ENCODE measurements around the gene SNX1.

Gene SNX1

DNA sequence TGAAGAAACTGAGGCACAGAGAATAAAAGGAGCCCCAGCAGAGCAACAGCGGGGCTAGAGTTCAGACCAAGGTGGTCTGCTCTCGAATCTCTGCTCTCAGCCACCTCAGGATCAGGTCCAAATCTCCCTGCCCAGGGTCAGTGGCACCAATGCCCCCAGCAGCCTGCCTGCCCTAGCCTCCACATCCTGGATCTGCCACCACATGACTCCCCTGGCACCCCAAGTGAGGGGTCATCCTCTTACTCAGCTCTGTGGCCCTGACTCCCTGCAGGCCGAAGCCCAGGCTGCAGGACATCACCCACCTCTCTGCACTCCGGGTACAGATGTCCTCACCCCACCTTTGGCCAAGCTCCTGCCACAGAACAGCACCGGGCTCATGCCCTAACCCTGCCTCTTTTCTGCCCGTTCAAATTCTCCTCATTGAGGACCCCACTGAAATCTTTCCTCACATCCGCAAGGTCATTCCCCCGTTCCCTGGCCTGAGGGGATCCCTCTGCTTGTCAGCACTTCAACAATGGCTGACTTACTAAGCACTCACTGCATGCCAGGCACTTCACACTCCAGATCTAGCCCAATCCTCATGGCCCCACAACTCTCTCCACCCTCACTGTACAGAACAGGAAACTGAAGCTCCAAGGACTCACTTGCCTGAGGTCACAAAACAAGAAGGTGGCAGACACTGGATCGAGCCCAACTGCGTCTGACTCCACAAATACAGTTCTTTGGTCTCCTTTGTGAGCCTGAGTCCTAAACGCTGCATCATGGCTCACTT is 62.8 kb downstream of the SNX1 start:
- H3K27ac ChIP-seq (ENCODE audit: low read depth, low read length) = no peak overlapping the region
- H3K4me3 ChIP-seq (ENCODE audit: low read depth, low read length) = no peak overlapping the region
- H3K4me1 ChIP-seq (ENCODE audit: control insufficient read depth, insufficient read depth, low read length) = peaks cover 11% of the 10 kb centered on the region
- no peak overlapping the region for H3K9ac ChIP-seq (ENCODE audit: low read length)
- no peaks in the 10 kb centered on the region for H3K27me3 ChIP-seq (ENCODE audit: control insufficient read depth, insufficient read depth, low read length)
- peaks cover 73% of the 10 kb centered on the region for H3K36me3 ChIP-seq (ENCODE audit: control insufficient read depth, insufficient read depth, low read length)
- H3K9me3 ChIP-seq (ENCODE audit: control insufficient read depth, insufficient read depth, low read depth, low read length) = no peaks in the 10 kb centered on the region

DNA sequence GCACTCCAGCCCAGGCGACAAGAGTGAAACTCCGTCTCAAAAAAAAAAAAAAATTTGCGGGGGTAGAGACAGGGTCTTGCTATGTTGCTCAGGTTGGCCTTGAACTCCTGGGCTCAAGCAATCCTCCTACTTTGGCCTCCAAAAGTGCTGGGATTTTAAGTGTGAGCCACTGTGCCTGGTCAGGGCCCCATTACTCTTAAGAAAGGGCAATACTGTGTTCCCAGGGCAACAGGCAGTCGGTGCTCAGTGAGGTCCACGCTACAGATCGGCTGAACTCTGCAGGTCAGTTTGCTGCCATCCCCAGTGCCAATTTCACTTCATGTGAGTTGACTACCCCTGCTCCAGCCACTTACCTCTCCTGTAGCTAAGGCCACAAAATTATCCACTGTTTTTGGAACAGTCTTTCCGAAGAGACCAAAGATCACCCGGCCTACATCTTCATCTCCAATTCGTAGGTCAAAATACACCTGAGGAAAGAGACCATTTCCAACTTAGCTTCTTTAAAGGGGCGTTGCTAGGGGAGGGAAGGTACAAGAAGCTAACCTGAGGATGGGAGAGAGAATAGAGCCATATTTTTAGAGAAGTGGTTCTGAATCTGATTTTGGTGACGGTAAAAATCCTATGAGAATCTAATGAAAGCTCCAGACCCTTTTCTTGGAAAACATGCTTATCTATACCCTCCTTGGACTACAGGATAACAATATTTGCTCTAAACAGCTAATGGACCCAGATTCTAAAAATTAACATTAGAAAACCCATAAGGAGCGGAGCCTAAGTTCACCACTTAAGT is 66.1 kb downstream of the SNX1 start:
- no peaks in the 10 kb centered on the region for H3K9me3 ChIP-seq (ENCODE audit: control insufficient read depth, insufficient read depth, low read depth, low read length)
- no peaks in the 10 kb centered on the region for H3K27me3 ChIP-seq (ENCODE audit: control insufficient read depth, insufficient read depth, low read length)
- H3K36me3 ChIP-seq (ENCODE audit: control insufficient read depth, insufficient read depth, low read length) = peaks cover 47% of the 10 kb centered on the region
- H3K9ac ChIP-seq (ENCODE audit: low read length) = peak overlapping the region; percentile 99
- peaks cover 15% of the 10 kb centered on the region for H3K4me1 ChIP-seq (ENCODE audit: control insufficient read depth, insufficient read depth, low read length)
- peak overlapping the region; percentile 91 for H3K27ac ChIP-seq (ENCODE audit: low read depth, low read length)
- H3K4me3 ChIP-seq (ENCODE audit: low read depth, low read length) = peak overlapping the region; percentile 98

DNA sequence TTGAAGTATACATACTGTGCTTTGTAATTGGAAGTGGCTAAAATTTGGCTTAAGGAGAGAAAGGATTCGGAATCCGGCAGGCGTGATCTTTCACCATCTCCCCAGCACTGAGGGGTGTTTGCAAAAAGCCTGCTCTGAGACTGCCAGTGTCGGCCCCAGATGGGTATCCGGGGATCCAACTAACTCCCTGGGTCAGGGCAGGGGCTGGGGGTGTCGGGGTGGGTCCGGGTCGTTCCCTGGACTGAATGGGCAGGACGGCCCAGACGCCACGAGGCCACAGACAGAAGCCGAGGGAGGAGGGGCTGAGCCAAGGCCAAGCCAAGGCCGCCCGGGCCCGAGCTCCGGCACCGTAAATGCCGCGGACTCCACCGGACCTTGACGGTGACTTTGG is 66.7 kb downstream of the SNX1 start:
- no peaks in the 10 kb centered on the region for H3K9me3 ChIP-seq (ENCODE audit: control insufficient read depth, insufficient read depth, low read depth, low read length)
- H3K9ac ChIP-seq (ENCODE audit: low read length) = peak overlapping the region; percentile 99
- H3K27me3 ChIP-seq (ENCODE audit: control insufficient read depth, insufficient read depth, low read length) = no peaks in the 10 kb centered on the region
- peaks cover 41% of the 10 kb centered on the region for H3K36me3 ChIP-seq (ENCODE audit: control insufficient read depth, insufficient read depth, low read length)
- peak overlapping the region; percentile 91 for H3K27ac ChIP-seq (ENCODE audit: low read depth, low read length)
- H3K4me3 ChIP-seq (ENCODE audit: low read depth, low read length) = peak overlapping the region; percentile 98
- peaks cover 15% of the 10 kb centered on the region for H3K4me1 ChIP-seq (ENCODE audit: control insufficient read depth, insufficient read depth, low read length)

DNA sequence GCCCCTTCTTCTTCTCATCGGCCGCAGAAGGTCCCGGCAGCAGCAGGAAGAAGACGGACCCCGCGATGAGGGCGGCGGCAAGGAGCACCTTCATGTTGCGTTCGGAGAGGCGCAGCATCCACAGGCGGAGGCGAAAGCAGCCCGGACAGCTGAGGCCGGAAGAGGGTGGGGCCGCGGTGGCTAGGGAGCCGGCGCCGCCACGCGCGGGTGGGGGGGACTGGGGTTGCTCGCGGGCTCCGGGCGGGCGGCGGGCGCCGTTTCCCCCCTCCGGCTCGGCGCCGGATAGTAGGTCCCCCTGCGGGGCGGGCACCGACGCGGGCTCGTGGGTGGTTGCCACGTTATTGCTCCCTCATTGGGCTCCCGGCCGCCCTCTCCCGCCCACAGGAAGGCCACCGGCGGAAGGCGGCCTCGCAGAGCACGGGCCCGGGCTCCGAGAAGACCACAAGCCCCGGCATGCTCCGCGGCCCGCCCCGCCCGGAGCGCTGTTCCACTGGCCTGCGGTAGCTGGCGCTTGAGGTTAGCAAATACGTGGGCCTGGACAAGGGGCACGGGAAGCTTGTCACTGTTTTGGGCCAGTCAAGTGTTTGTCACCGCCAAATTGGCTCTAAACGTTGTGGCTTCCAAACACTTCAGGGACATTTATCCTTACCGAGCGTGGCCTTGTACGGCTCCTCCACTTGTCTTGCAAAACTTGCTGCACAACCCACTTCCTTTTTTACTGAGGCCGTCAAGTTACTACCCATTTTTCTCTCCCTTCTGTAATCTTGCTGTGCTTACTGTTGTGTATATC is 67.3 kb downstream of the SNX1 start, which contains the start of gene PPIB:
Gene PPIB, minus strand, starts transcription at position 154 of the 790 bp plus-strand sequence. Its CDS starts 36 bp downstream, at position 118.
- peak within 1 kb of the TSS; percentile 91 for H3K27ac ChIP-seq (ENCODE audit: low read depth, low read length)
- H3K27me3 ChIP-seq (ENCODE audit: control insufficient read depth, insufficient read depth, low read length) = no peaks in the 10 kb centered on the region
- peaks cover 15% of the 10 kb centered on the region for H3K4me1 ChIP-seq (ENCODE audit: control insufficient read depth, insufficient read depth, low read length)

DNA sequence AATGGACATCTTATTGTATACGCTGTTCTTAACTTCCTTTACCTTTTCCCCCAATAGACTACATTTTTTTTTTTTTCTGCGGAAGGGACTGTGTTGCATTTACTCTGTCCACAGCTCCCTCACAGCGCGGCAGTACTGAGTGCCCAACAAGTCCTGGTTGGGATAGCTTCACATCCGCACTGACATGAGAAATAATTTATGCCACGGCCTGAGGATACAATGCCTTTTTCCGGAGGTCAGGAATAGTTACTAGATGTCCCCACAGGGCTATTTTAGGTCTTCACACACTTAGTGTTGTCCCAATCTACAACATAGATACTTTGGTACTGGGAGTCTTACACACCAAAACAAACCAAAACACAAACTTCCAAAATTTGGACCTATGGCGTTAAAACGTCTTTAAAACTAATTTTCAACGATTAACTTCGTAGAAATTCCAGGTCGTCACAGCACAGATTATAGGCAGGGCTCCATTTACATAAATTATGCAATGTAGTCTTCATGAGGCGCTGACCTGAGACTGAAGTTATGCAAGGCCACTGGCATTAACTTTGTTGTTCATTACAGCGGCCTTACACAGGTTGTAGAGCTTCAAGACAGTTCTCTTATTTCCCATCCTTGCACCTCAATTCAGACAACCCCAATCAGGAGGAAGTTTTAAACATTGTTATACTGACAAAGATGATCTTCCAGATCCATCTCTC is 68.0 kb downstream of the SNX1 start:
- H3K27me3 ChIP-seq (ENCODE audit: control insufficient read depth, insufficient read depth, low read length) = no peaks in the 10 kb centered on the region
- peaks cover 15% of the 10 kb centered on the region for H3K4me1 ChIP-seq (ENCODE audit: control insufficient read depth, insufficient read depth, low read length)
- no peaks in the 10 kb centered on the region for H3K9me3 ChIP-seq (ENCODE audit: control insufficient read depth, insufficient read depth, low read depth, low read length)
- H3K27ac ChIP-seq (ENCODE audit: low read depth, low read length) = no peak overlapping the region
- peaks cover 28% of the 10 kb centered on the region for H3K36me3 ChIP-seq (ENCODE audit: control insufficient read depth, insufficient read depth, low read length)
- H3K9ac ChIP-seq (ENCODE audit: low read length) = peak overlapping the region; percentile 48
- peak overlapping the region; percentile 98 for H3K4me3 ChIP-seq (ENCODE audit: low read depth, low read length)

More for the DNA sequence above, 67.3 kb downstream of the SNX1 start, which contains the start of gene PPIB:
- peak within 1 kb of the TSS; percentile 98 for H3K4me3 ChIP-seq (ENCODE audit: low read depth, low read length)
- H3K9me3 ChIP-seq (ENCODE audit: control insufficient read depth, insufficient read depth, low read depth, low read length) = no peaks in the 10 kb centered on the region
- H3K36me3 ChIP-seq (ENCODE audit: control insufficient read depth, insufficient read depth, low read length) = peaks cover 36% of the 10 kb centered on the region
- peak within 1 kb of the TSS; percentile 99 for H3K9ac ChIP-seq (ENCODE audit: low read length)

DNA sequence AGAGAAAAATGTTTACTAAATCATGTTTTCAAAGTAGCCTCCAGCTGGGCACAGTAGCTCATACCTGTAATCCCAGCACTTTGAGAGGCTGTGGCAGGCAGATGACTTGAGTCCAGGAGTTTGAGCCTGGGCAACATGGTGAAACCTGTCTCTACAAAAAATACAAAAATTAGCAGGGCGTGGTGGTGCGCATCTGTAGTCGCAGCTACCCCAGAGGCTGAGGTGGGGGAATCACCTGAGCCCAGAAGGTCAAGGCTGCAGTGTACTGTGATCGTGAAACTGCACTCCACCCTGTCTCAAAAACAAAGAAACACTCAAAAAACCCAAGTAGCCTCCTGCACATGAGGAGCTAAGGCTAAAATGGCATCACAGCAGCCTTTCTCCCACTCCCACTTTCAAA is 68.7 kb downstream of the SNX1 start:
- Histone ChIP-seq H3K27ac (ENCODE audit: low read depth, low read length) (no peak overlapping the region), H3K9ac (ENCODE audit: low read length) (no peak overlapping the region)

DNA sequence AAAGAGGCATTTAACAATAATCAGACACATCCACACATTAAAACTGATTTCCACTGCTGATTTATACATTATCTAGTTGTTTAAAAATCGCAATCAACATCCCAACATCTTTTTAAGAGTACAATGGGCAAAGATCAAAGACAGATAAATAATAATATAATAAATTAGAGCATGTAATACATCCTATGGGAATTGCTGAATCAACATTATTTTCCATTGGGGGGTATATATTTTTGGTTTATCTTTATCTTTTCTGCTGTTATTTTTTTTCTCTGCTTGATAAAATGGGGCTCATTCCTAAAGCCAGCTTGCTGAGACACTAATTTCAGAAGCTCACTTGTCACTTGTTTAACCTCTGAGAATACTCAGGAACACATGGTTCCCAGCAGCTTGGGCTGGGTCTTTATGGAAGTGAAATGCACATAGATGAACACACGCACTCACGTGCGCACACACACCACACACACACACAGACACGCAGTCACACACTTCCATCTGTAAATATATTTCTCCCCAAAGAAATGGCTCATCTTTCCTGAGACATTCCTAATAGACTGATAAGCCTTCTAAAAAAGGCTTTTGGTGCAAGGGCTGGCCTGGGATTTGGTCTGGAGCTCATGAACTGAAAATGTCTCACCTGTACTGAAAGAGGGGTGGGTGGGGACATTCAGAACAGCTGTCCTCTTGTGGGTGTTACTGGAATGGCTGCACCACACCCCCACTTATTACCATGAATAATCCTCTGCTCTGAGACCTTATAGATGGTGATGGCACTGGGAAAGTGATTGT is 70.5 kb downstream of the SNX1 start:
- H3K9ac ChIP-seq (ENCODE audit: low read length) = no peak overlapping the region
- peaks cover 15% of the 10 kb centered on the region for H3K4me1 ChIP-seq (ENCODE audit: control insufficient read depth, insufficient read depth, low read length)
- H3K36me3 ChIP-seq (ENCODE audit: control insufficient read depth, insufficient read depth, low read length) = peaks cover 13% of the 10 kb centered on the region
- H3K9me3 ChIP-seq (ENCODE audit: control insufficient read depth, insufficient read depth, low read depth, low read length) = no peaks in the 10 kb centered on the region
- H3K27ac ChIP-seq (ENCODE audit: low read depth, low read length) = no peak overlapping the region
- no peaks in the 10 kb centered on the region for H3K27me3 ChIP-seq (ENCODE audit: control insufficient read depth, insufficient read depth, low read length)
- H3K4me3 ChIP-seq (ENCODE audit: low read depth, low read length) = no peak overlapping the region

More for the DNA sequence above, 68.7 kb downstream of the SNX1 start:
- Histone ChIP-seq H3K27me3 (ENCODE audit: control insufficient read depth, insufficient read depth, low read length) (no peaks in the 10 kb centered on the region), H3K9me3 (ENCODE audit: control insufficient read depth, insufficient read depth, low read depth, low read length) (no peaks in the 10 kb centered on the region), H3K36me3 (ENCODE audit: control insufficient read depth, insufficient read depth, low read length) (peaks cover 22% of the 10 kb centered on the region), H3K4me3 (ENCODE audit: low read depth, low read length) (no peak overlapping the region), H3K4me1 (ENCODE audit: control insufficient read depth, insufficient read depth, low read length) (peaks cover 15% of the 10 kb centered on the region)

DNA sequence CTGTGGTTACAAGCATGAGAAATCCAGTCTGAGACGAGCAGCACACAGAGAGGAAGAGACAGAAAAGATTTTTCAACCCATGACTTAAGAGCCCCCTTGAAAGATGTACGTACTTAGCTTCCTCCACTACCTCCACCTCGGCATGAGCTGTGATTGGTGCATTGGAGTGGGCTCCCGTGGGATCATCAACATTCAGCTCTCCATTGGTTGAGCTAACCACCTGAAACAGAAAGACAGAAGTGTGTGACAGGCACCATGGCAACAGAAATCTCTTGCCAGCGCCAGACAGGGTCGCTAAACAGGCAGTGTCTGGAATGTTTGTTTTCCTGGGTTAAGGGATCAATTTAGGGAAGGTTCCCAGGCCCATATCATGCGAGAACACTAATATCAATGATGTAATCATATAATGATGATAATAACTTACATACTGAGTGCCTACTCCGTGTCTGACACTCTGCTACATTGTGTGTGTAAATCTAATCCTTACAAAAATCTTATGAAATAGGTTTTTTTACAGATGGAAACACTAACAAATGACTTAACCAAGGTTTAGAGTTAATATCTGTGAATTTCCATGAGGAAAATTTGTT is 84.5 kb downstream of the SNX1 start:
- Histone ChIP-seq H3K36me3 (ENCODE audit: control insufficient read depth, insufficient read depth, low read length) (peaks cover 22% of the 10 kb centered on the region; the same call in 1 of the 2 replicates), H3K27ac (ENCODE audit: low read depth, low read length) (no peak overlapping the region), H3K9me3 (ENCODE audit: control insufficient read depth, insufficient read depth, low read depth, low read length) (no peaks in the 10 kb centered on the region), H3K4me3 (ENCODE audit: low read depth, low read length) (no peak overlapping the region), H3K9ac (ENCODE audit: low read length) (no peak overlapping the region), H3K4me1 (ENCODE audit: control insufficient read depth, insufficient read depth, low read length) (no peaks in the 10 kb centered on the region), H3K27me3 (ENCODE audit: control insufficient read depth, insufficient read depth, low read length) (no peaks in the 10 kb centered on the region)

DNA sequence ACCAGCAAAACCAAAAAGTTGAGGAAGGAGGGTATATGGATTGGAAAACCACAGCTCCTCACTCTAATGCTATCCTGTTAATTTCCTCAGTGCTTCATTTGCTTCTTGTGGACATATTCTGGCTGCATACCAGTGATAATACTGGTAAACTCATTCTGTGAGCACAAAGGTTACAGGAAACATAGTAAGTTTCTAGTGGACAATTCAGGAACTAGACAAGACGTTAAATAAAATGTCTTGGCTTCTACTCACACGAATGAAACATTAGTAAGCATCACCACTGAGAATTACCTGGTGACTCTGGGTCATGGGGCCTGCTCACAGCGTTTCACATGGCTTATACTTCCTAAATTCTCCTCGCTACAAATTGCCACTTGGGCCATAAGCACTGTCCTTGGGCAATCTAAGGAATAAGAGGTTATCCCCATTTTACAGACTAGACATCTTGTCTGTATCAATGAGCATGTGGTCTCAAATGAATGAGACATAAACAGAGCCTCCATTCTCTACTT is 87.1 kb downstream of the SNX1 start:
- no peak overlapping the region for H3K4me3 ChIP-seq (ENCODE audit: low read depth, low read length)
- no peaks in the 10 kb centered on the region for H3K9me3 ChIP-seq (ENCODE audit: control insufficient read depth, insufficient read depth, low read depth, low read length)
- H3K27me3 ChIP-seq (ENCODE audit: control insufficient read depth, insufficient read depth, low read length) = no peaks in the 10 kb centered on the region
- H3K27ac ChIP-seq (ENCODE audit: low read depth, low read length) = no peak overlapping the region
- H3K36me3 ChIP-seq (ENCODE audit: control insufficient read depth, insufficient read depth, low read length) = peaks cover 17% of the 10 kb centered on the region; the same call in 1 of the 2 replicates
- H3K4me1 ChIP-seq (ENCODE audit: control insufficient read depth, insufficient read depth, low read length) = no peaks in the 10 kb centered on the region
- no peak overlapping the region for H3K9ac ChIP-seq (ENCODE audit: low read length)

Data from HUES6 (cell line).